HG03095 (cell line): ENCODE measurements around the gene L3MBTL2.

Experiments
- ATAC-seq: cut with Tn5 transposase; IDR thresholded peaks from one replicate; pipeline ENCODE4 v1.9.1; 2021; ENCODE audit warnings: moderate library complexity; ENCODE audit not compliant: unreplicated experiment

L3MBTL2 gene

GRCh38 chr22:41206719-41207118 is 1.6 kb downstream of the L3MBTL2 start:
- ATAC-seq: no peak

DNA sequence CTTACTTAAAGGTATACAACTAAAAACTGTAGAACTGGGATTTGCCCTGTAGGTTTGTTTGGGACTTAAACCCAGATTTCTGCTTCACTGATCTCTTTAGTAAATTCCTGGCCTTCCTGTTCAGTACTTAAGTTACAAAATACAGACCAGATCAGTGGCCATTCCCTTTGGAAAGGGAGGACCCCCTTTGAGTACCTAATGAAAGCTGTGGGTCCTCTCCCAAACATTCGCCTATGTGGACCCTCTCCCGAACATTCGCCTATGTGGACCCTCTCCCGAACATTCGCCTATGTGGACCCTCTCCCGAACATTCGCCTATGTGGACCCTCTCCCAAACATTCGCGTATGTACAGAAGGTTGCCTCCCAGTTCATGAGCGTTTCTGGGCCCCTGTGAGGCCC is 10.3 kb downstream of the L3MBTL2 start:
- no peak for ATAC-seq

GRCh38 chr22:41215926-41216325 is 10.8 kb downstream of the L3MBTL2 start:
- no peak for ATAC-seq

GRCh38 chr22:41216984-41217383 is 11.9 kb downstream of the L3MBTL2 start:
- ATAC-seq: no peak

- peak; percentile 65 for ATAC-seq
Observed at GRCh38 chr22:41217553-41218157, 12.5 kb downstream of the L3MBTL2 start.

DNA sequence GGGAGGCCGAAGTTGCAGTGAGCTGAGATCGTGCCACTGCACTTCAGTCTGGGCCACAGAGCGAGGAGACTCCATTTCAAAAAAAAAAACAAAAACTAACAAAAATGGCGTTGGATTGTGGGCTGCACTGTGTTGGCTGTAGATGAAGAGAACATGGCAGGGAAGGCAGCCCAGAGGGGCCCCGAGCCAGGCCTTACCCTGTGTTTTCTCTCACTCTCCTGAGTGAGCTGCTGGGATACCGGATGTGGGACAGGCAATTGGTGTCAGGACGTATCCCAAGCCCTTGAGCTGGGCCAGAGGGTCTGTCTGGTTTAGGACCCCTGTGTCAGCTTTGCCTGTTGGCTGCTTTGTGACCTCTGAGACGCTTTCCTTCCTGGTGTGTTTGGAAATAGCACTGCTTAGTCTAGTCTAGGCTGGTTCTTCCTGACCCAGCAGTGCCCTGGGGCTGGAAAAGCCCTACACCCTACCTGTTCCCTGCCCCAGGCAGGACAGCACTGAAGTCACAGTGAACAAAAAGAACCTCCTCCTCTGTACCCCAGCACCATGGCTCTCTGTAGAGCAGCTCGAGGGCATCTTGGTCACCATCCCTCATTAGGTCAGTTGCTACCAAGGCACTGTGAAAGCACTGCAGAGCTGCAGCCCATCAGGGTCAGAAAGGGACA is 17.9 kb downstream of the L3MBTL2 start:
- ATAC-seq: no peak

GRCh38 chr22:41223535-41223934 is 18.4 kb downstream of the L3MBTL2 start:
- no peak for ATAC-seq

GRCh38 chr22:41226723-41227655 is 21.9 kb downstream of the L3MBTL2 start:
- ATAC-seq: no peak

GRCh38 chr22:41229215-41229614 is 24.1 kb downstream of the L3MBTL2 start:
- ATAC-seq: no peak

DNA sequence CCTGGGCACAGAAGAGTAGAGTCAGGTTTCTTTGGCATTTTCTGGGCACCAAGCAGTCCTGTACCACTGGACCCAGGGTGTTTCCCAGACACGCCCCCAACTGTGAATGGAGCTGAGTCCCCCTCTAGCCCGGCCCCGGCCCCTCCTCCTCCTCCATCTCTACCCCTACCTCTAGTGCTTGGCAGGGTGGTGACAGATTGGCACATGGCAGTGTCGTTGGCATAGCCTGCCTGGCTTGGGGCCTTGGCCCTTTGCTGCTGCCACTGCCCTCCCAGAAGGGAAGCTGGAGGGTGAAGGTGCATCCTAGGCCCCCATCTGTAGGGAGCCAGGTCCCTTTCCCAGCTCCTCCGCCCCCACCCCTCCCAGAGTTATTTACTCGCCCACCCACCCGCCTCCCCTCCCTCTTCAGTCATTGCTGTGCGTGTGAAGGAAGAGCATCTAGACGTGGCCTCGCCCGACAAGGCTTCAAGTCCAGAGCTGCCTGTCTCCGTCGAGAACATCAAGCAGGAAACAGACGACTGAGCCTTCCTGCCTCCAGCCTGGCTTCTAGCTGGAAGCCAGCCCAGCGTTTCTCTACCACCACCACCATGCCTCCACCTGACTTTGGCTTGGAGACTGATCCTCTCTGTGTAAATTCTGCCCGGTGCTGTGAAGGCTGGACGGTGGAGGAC is 24.8 kb downstream of the L3MBTL2 start:
- no peak for ATAC-seq

DNA sequence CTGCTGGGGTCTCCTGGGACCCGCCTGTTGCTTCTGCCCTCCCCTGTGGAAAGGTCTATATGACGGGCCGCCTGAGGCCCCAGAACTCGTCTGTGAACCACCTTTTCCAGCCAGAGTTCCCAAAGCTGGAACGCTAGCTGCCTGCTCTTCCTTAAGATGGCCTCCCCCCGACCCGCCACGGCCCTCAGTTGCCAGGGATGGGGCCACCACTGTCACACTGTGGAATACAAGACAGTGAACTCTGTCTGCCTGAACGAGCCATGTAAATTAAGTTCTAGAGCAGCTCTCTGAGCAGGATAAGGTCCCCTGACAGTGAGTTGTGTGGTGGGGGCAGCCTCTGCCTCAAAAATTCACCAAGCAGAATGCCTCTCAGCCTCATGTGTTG is 25.3 kb downstream of the L3MBTL2 start:
- no peak for ATAC-seq

- ATAC-seq: no peak
Observed at GRCh38 chr22:41231369-41231768, 26.3 kb downstream of the L3MBTL2 start.

GRCh38 chr22:41234815-41235695 is 29.9 kb downstream of the L3MBTL2 start:
- no peak for ATAC-seq

DNA sequence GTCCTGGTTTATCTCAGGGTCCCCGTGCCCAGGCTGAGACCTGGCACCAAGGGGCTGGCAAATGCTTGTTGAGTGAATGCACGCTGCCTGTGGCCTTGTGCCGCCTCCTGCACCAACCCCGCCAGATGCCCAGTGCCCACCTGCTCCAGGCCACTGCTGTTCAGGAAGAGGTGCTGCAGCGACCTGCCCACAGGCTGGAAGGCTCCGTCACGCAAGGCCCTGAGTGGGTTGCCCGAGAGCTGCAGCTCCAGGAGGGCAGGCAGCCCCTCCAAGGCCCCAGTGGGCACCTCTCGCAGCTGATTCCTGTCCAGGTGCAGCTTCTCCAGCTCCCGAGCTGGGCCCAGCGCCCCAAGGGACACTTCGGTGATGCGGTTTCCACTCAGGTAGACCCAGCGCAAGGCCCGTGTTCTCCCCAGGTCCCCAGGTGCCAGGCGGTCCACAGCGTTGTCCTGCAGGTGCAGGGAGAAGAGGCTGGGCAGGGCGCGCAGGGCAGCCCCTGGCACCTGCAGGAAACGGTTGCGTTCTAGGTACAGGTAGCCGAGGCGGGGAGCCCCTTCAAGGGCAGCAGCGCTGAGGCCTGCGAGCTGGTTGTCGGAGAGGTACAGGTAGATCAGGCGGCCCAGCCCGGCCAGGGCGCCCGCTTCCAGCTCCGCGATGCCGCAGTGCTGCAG is 32.1 kb downstream of the L3MBTL2 start:
- ATAC-seq: no peak

DNA sequence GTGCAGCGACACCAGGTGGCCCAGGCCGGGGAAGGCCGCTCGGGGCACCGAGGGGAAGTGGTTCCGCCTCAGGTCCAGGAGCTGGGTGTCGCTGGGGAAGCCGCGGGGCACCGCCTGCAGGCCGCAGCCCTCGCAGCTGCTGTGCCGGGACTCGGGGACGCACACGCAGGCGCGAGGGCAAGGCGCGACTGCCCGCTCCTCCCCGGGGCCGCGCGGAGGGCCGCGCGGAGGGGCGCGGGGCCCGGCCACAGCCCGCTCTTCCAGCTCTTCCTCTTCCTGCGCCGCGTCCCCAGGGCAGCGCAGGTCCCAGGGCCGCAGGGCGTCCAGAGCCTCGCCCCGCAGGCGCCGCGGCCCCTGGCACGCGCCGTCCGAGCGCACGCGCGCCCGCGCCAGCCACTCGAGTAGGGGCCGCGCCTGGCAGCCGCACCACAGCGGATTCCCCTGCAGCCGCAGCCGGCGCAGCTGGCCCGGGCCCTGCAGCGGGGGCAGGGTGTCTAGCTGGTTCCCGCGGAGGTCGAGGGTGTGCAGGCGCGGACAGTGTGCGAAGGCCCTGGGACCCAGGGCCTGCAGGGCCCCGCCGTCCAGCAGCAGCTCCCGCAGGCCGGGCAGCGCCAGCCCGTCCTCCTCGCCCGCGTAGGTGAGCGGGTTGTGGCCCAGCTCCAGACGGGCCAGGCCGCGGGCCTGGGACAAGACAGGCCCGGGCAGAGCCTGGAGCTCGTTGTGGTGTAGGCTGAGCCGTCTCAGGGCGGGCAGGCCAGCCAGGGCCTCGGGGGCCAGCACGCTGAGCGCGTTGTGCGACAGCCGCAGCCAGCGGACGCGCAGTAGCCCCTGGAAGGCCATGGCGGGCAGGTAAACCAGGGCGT is 32.8 kb downstream of the L3MBTL2 start:
- ATAC-seq: no peak

GRCh38 chr22:41238570-41239442 is 33.7 kb downstream of the L3MBTL2 start:
- no peak for ATAC-seq

GRCh38 chr22:41239443-41240128 is 34.5 kb downstream of the L3MBTL2 start:
- no peak for ATAC-seq
